Activated CD8-positive, alpha-beta memory T cell treated with anti-CD3 and anti-CD28 coated beads for 24 hours (primary cell): ENCODE data around the gene UBXN10.

Source experiments
- DNase-seq: peaks from one replicate; pipeline ENCODE4 v3.0.0-alpha.2; 2020

Gene UBXN10

GRCh38 chr1:20152599-20152930, 33.3 kb upstream of the UBXN10 start:
- no peak for DNase-seq

DNA sequence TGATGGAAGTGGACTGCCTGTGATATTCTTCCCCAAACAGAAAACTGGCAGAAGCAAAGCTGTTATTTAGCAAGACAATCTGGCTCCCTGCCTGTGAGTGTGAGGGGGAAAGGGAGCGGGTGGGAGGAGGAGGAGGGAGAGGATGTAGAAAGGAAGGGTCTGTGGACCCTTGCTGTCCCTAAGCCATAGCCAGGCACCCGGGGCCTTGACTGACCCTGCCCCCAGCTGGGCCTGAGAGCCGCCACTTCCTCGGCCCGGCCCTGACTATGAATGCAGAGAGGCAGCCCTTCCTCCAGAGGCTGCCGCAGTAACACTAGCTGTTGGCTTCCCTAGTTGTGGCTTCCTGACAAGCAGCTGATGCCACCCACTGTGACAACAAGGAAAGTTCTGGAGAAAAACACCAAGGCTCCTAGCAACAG, 32.9 kb upstream of the UBXN10 start:
- DNase-seq = no peak

- no peak for DNase-seq
Measured at GRCh38 chr1:20154301-20154831, 31.5 kb upstream of the UBXN10 start.

DNA sequence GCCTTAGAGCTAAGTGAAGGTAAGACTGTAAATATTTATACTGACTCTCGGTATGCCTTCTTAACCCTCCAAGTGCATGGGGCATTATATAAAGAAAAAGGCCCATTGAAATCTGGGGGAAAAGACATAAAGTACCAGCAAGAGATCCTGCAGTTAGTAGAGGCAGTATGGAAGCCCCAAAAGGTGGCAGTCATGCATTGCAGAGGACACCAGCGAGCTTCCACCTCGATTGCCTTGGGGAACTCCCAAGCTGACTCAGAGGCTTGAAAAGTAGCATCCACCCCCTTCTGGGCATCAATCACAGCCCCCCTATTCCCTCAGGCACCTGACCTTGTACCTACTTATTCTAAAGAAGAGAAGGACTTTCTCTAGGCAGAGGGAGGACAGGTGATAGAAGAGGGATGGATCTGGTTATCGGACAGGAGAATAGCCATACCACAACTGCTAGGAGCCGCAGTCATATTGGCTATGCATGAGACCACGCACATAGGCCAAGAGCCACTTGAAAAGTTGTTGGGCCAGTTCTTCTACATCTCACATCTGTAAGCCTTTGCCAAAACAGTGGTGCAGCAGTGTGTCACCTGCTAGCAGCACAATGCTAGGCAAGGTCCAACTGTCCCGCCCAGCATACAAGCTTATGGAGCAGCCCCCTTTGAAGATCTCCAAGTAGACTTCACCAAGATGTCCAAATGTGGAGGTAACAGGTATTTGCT, 27.4 kb upstream of the UBXN10 start:
- no peak for DNase-seq

DNA sequence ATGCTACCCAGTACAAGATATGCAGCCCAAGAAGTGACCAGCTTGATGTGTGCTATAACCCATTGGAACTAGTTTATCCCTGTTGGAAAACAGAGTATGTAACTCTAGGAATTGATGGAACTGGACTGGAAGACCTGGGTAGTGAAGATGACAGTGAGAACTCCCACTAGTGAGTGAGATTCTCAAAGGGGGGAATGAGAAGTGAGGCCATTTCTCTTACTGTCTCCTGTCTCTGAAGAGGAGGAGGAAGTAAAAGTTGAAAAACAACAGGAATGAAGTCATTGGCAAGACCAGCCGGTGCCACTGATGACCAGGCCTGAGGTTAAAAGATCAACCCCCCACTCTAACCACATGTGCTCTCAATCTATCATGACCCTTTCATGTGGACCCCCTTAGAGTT, 25.9 kb upstream of the UBXN10 start:
- no peak for DNase-seq

GRCh38 chr1:20164694-20165202, 21.1 kb upstream of the UBXN10 start:
- no peak for DNase-seq

DNA sequence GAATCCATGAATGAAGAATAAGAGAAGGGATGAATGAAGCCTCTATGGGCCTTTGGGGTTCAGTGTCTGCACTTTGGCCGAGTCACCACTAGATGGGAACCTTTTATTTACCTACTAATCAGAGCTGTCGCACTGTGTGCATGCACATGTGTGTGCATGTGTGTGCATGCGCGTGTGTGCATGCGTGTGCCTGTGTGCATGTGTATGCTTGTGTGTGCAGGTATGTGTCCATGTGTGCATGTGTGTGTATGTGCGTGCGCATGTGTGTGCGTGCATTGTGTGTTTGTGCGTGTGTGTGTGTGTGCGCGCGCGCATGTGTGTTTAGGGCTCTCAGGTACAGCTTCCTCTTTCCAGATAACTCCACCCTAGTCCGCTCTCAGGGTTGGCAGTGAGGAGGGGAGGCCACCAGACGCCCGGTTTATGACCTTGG, 20.4 kb upstream of the UBXN10 start:
- no peak for DNase-seq

- no peak for DNase-seq
Measured at GRCh38 chr1:20166051-20166450, 19.8 kb upstream of the UBXN10 start.

GRCh38 chr1:20167126-20167525, 18.8 kb upstream of the UBXN10 start:
- DNase-seq = no peak

DNA sequence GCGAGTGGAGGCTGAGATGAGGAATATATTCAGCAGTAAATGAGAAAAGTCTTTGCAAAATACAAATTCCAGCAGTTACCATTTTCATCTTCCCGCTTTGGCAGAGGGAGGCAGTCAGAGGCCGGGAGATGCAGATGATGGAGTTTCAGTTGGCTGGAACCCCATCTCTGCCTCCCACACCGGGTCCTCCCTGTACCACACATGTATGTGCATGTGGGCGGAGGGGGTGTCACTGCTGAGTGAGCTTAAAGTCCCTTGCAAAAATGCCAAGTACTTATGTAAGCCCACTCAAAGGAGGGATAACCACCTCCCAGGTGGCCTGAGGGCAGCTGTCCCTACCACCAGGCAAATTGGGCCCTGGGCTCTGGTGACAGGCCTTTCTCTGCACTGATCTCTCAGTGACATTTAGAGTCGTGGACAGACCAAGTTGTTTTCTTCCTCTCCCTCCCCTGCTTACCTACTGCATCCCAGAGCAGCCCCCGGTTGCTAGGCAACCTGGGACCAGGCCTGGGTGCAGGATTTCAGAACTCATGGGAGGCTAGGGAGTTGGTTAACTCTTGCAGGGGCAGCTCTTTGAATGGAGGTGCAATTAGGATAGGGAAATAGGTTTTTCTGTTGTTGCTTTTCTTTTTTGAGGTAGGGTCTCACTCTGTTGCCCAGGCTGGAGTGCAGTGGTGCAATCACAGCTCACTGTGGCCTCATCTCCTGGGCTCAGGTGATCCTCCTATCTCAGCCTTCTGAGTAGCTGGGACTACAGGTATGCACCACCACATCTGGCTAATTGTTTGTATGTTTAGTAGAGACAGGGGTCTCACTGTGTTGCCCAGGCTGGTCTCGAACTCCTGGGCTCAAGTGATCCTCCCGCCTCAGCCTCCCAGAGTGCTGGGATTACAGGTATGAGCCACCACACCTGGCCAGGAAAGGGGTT, 17.1 kb upstream of the UBXN10 start:
- no peak for DNase-seq

DNA sequence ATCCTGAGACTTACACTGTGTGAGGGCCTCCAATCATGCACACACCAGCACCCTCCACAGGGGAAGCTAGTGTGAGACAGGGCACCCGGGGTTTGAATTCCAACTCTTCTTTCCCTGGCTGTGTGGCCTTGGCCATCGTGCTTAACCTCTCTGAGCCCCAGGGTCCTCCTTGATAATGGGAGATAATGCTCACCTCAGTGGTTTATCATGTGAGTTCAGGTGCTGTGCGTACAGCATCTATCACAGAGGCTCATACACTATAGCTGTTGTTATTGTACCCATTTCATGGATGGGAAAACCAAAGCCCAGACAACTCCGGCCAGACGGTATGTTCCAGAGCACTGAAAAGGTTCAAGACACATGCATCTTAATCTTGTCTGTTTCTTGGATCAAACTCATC, 16.0 kb upstream of the UBXN10 start:
- DNase-seq = no peak

DNA sequence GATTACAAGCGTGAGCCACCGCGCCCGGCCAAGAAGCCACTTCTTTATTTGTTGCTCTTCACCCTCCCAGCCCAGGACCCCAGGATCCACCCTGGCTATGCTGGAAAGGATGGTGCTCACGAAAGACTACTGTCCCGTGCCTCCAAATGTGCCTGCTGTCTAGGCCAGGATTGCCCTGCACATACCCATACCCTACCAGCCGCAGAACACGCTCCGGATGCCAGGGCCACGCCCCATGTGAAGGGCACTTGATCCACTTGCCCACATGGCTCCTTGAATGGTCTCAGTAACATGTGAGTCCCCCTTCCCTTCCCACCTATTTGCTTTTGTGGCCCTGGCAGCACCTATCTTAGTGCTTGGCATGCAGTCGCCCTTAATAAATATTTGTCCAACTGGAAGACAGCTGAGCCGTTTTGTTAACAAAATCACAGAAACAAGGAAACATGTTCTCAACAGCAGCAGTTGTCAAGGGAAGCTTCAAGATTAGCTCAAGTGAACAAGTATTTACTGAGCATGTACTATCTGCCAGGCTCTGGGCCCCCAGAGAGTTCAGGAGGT, 13.8 kb upstream of the UBXN10 start:
- DNase-seq = no peak

DNA sequence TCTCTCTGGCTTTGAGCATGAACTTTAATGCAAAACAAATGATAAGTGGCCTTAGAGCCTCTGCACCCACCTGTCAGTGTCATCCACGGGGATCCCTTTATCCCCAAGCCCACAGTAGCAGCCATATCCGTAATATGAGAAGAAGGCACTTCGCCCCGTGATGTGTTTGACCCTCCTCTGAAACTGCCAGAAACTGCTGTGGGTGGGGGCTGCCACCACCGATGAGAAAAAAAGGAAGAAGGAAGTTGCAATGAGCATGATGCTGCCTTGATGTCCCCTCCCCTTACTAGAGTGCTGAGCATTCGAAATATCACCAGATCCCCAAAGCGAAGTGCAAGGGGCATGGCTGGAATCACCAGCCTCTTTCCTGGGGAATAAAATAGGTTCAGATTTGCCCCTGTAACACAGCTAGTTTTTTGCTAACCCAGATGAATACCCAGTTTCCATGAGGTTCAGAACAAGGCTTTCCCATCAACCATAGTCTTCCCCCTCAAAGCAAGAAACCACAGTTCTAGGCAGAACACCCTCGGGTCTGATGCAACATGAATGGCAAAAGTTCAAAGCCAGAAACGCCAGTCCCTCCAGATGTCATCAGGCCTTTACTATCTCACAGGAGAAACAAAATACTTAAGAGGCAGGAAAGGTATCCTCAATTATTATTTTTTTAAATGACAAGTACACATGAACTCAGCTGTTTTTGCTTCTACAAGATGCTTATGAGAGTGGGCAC, 10.8 kb upstream of the UBXN10 start:
- DNase-seq = no peak

DNA sequence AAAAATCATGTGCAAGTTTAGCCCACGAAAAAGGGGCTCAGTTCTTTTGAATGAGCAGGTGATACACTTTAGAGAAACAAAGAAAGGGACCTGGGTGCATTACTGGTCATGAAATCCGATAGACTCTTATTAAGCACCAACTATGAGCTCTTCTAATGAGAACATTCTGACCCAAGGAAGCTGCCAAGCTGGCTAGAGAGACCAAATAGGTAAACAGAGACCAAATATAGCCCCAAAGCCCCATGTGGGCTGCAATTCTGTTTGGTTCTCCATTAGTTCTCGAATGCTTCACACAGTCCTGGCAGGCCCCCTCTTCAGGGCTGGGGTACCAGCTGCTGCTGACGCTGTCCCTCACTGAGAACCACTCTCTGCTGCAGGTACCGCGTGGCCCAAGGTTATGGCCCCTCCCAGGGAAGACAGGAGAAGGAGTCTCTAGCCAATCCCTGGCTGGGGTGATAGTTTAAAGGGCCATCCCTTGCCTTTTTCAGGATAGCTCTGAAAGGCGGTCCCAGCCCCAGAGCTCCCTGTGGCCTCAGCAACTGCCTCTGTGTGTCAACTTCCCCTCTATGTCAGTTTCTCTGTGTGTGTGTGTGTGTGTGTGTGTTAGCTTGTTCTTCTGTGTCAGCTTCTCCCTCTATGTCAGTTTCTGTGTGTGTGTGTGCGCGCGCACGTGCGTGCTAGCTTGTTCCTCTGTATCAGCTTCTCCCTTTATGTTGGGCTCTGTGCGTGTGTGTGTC, 7.1 kb upstream of the UBXN10 start:
- DNase-seq = no peak

DNA sequence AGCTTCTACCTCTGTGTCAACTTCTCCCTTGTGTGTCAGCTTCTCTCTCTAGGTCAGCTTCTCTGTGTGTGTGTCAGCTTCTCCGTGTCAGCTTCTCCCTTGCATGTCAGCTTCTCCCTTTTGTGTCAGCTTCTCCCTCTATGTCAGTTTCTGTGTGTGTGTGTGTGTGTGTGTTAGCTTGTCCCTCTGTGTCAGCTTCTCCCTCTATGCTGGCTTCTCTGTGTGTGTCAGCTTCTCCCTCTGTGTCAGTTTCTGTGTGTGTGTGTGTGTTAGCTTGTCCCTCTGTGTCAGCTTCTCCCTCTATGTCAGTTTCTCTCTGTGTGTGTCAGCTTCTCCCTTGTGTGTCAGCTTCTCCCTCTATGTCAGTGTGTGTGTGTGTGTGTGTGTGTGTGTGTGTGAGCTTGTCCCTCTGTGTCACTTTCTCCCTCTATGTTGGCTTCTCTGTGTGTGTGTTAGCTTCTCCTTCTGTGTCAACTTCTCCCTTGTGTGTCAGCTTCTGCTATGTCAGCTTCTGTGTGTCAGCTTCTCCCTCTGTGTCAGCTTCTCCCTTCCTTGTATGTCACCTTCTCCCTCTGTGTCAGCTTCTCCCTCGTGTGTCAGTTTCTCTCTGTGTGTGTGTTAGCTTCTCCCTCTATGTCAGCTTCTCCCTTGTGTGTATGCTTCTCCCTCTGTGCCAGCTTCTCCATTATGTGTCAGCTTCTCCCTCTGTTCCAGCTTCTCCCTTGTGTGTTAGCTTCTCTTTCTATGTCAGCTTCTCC, 6.3 kb upstream of the UBXN10 start:
- no peak for DNase-seq

- DNase-seq = no peak
Measured at GRCh38 chr1:20180129-20180843, 5.6 kb upstream of the UBXN10 start.

DNA sequence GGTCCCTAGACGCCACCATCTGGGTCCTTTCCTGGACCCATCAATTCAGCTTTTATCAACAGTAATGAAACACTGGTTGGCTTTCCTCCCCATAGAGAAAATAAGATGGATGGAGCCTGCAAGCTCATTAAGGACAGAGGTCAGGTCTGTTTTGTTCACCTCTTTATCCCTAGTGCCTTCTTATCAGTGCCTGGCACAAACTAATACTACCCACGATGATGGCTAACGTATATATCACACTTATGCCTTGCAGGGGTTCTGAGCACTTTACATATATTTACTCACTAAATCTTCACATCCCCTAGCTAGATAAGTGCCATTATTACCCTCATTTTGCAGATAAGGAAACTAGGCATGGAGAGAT, 5.1 kb upstream of the UBXN10 start:
- DNase-seq = no peak

DNA sequence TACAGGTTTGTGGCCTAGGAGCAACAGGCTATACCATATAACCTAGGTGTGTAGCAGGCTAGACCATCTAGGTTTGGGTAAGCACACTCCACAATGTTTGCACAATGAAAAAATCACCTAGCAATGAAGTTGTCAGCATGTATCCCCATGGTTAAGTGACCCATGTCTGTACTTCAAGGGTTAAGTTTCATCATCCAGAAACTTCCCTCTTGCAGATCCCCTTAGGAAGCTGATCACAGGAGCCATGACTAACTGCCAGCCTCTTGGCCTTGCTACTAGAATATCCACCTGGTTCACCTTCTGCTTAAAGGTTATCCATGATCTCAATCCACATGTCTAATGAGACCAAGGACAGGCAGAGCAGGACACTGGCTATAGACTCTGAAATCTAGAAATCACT, 3.5 kb upstream of the UBXN10 start:
- no peak for DNase-seq

DNA sequence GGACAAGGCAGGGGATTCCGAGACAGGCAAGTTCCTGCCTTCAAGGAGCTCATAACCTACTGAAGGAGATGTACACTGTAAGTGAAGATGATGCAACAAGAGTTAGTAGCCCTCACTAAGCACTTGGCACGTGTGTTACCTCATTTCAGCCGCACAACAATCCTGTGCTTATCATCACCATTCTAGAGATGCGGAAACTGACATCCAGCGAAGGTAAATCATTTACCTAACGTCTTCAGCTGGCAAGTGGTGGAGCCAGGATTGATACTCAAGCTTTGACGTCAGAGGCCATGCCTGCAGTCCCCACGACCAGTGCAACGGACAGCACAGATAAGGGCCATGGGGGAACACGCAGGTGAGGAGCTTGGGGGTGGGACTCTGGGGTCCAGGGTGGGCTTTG, 2.9 kb upstream of the UBXN10 start:
- DNase-seq = no peak

- no peak for DNase-seq
Measured at GRCh38 chr1:20183616-20184271, 2.2 kb upstream of the UBXN10 start.
